ENCODE results near the gene COL11A1. TPM values are rescaled to one million over a fixed set of nuclear protein-coding genes. Genes with fewer than 3 reads are reported as not detected.

COL11A1 gene
- total and polyA plus RNA-seq, 2 donors (not counting 3 experiments of a cell fraction or from before 2014, with no cell fraction given) = not detected

DNA sequence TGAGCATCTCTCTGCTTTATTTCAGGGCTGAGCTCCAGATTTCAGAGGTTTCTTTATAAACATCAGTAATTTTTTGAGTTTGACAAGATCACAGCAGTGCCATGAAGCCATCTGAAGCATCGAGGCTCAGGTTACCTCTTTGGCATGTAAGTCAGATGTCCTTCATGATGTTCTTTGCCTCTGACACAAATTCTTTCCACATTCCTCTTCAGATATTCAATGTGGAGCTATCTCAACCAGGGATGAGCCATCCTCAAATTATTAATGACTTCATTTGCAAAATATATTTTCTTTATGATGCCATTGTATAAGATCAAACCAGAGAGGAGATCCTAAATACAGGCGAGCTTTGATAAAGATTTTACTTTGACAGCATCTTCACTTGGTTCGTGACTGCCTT, 256.7 kb downstream of the COL11A1 start:
- H3K9ac ChIP-seq (replicated peaks; ENCODE audit: extremely low read depth, insufficient read depth, low read length) = no peak overlapping the region
- H3K79me2 ChIP-seq (ENCODE audit: control insufficient read depth, insufficient read depth, low read length) = no peaks in the 10 kb centered on the region
- TF ChIP-seq, protein P1, sequence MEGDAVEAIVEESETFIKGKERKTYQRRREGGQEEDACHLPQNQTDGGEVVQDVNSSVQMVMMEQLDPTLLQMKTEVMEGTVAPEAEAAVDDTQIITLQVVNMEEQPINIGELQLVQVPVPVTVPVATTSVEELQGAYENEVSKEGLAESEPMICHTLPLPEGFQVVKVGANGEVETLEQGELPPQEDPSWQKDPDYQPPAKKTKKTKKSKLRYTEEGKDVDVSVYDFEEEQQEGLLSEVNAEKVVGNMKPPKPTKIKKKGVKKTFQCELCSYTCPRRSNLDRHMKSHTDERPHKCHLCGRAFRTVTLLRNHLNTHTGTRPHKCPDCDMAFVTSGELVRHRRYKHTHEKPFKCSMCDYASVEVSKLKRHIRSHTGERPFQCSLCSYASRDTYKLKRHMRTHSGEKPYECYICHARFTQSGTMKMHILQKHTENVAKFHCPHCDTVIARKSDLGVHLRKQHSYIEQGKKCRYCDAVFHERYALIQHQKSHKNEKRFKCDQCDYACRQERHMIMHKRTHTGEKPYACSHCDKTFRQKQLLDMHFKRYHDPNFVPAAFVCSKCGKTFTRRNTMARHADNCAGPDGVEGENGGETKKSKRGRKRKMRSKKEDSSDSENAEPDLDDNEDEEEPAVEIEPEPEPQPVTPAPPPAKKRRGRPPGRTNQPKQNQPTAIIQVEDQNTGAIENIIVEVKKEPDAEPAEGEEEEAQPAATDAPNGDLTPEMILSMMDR (IDR thresholded peaks at IDR 0.05; ENCODE audit: extremely low read depth in 1 of 2, insufficient read depth in 1 of 2, low read depth in 1 of 2, low read length in 2 of 2) = no peak
- TF ChIP-seq FOS (IDR thresholded peaks at IDR 0.05; ENCODE audit: borderline replicate concordance, insufficient read depth, low read length) (no peak), POLR2AphosphoS5 (IDR thresholded peaks at IDR 0.05; ENCODE audit: insufficient read depth, low read depth, low read length) (no peak), GATA2 (IDR thresholded peaks at IDR 0.05; ENCODE audit: insufficient read depth, insufficient read length, low read depth, low read length) (no peak), POLR2A (IDR thresholded peaks at IDR 0.05; ENCODE audit: low read depth, low read length) (no peak), EZH2 (IDR thresholded peaks at IDR 0.05; ENCODE audit: borderline replicate concordance, low read depth, low read length, severe bottlenecking) (no peak), JUN (IDR thresholded peaks at IDR 0.05; ENCODE audit: borderline replicate concordance, insufficient read depth, insufficient read length, low read depth) (no peak), MYC (IDR thresholded peaks at IDR 0.05; ENCODE audit: low read depth, low read length) (no peak)
- TF ChIP-seq, protein P2, sequence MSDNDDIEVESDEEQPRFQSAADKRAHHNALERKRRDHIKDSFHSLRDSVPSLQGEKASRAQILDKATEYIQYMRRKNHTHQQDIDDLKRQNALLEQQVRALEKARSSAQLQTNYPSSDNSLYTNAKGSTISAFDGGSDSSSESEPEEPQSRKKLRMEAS (IDR thresholded peaks at IDR 0.05; ENCODE audit: insufficient read depth, insufficient read length) = no peak
- BruUV-seq (replicated peaks) = no TSS peak
- intact Hi-C loops (cut with micrococcal nuclease) = no loop called here
- no peaks in the 10 kb centered on the region for H4K20me1 ChIP-seq (replicated peaks; ENCODE audit: control insufficient read depth, extremely low read depth, insufficient read depth, low read length)
- ChIA-PET CTCF (no interaction called here), POLR2A (no interaction called here)
- FAIRE-seq (no peak), DNase-seq (ENCODE audit: low read depth, low spot score) (no peak)
- dilution Hi-C loops (cut with MboI; ENCODE audit: extremely low pct_ligation_motif_present, low sequenced_read_pairs) = no loop called here
- H3K9me1 ChIP-seq (replicated peaks; ENCODE audit: control insufficient read depth, extremely low read depth, insufficient read depth, low read length) = no peaks in the 10 kb centered on the region
- H3K4me1 ChIP-seq (ENCODE audit: control insufficient read depth, extremely low read depth, insufficient read depth, low read length) = no peaks in the 10 kb centered on the region
- H3K4me2 ChIP-seq (ENCODE audit: insufficient read depth, low read length) = no peak overlapping the region
- H3K27me3 ChIP-seq (ENCODE audit: control insufficient read depth in 2 of 2, insufficient read depth in 2 of 2, low read length in 2 of 2) = no peaks in the 10 kb centered on the region
- no peak overlapping the region for H2AFZ ChIP-seq (ENCODE audit: low read depth, low read length)
- no peak overlapping the region for H3K4me3 ChIP-seq (replicated peaks in 1 of 3; ENCODE audit: insufficient read depth in 1 of 3, low read depth in 1 of 3, low read length in 3 of 3)
- no peak overlapping the region for H3K27ac ChIP-seq (ENCODE audit: insufficient read depth, low read depth, low read length)
- no peaks in the 10 kb centered on the region for H3K9me3 ChIP-seq (replicated peaks; ENCODE audit: control insufficient read depth, insufficient read depth, low read length)
- no peaks in the 10 kb centered on the region for H3K36me3 ChIP-seq (ENCODE audit: control insufficient read depth in 2 of 2, extremely low read depth in 1 of 2, insufficient read depth in 2 of 2, low read length in 2 of 2)
